Endothelial cell of umbilical vein (primary cell): ENCODE measurements around the gene FAM120B.

Source experiments
- EZH2 ChIP-seq: IDR thresholded peaks from 2 replicates; pipeline ENCODE4 v1.6.1; 2012; ENCODE audit warnings: borderline replicate concordance, low read depth, mild to moderate bottlenecking, moderate library complexity, low read length, inconsistent platforms; ENCODE audit not compliant: severe bottlenecking
- JUN ChIP-seq: IDR thresholded peaks from 2 replicates; pipeline ENCODE4 v1.6.1; 2011; ENCODE audit warnings: borderline replicate concordance, low read depth; ENCODE audit not compliant: insufficient read length, insufficient read depth
- MAX ChIP-seq: IDR thresholded peaks from 2 replicates; pipeline ENCODE4 v1.6.1; 2011; ENCODE audit not compliant: insufficient read depth, insufficient read length
- MYC ChIP-seq: IDR thresholded peaks from one replicate; pipeline ENCODE4 v1.6.1; 2011; ENCODE audit warnings: mild to moderate bottlenecking, low read depth, low read length
- POLR2A ChIP-seq: IDR thresholded peaks from 2 replicates; pipeline ENCODE4 v1.6.1; 2012; ENCODE audit warnings: low read depth, mild to moderate bottlenecking, control low read depth, low read length
- POLR2AphosphoS5 ChIP-seq: IDR thresholded peaks from 2 replicates; pipeline ENCODE4 v1.6.1; 2012; ENCODE audit warnings: low read depth, mild to moderate bottlenecking, control low read depth, low read length, moderate library complexity; ENCODE audit not compliant: insufficient read depth
- TF ChIP-seq, protein P1 (sequence below), 2 donors: IDR thresholded peaks; 1 replicate in 1 of 2; 2 replicates in 1 of 2; pipeline ENCODE4 v1.5.1; 2011; ENCODE audit warnings: low read length in 2 of 2, mild to moderate bottlenecking in 2 of 2, moderate library complexity in 2 of 2, control low read depth in 1 of 2, inconsistent platforms in 1 of 2, low read depth in 1 of 2; ENCODE audit not compliant: insufficient read depth in 1 of 2; ENCODE audit errors: extremely low read depth in 1 of 2

DNA sequence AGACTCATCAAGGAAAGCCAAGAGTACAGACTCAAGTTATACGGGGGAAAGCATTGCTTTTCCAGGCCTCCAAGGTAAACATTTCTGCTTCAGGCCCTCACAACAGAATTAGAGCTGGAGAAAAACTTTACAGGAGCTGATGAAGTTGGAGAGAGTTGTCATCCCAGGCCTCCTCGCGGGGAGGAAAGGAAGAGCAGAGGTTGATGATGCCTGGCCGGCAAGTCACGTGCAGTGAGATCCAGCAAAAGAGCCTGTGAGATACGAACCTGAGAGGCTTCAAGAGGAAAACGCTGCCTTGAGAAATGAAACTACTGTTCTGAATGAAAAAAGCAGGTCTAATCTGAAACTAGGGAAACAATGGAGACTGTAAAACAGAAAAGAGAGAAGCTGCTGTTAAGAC lies 122.9 kb downstream of the FAM120B start:
- TF ChIP-seq POLR2A (no peak), EZH2 (no peak), POLR2AphosphoS5 (no peak), JUN (no peak), MYC (no peak), MAX (peak; percentile 58)
- TF ChIP-seq, protein P1, sequence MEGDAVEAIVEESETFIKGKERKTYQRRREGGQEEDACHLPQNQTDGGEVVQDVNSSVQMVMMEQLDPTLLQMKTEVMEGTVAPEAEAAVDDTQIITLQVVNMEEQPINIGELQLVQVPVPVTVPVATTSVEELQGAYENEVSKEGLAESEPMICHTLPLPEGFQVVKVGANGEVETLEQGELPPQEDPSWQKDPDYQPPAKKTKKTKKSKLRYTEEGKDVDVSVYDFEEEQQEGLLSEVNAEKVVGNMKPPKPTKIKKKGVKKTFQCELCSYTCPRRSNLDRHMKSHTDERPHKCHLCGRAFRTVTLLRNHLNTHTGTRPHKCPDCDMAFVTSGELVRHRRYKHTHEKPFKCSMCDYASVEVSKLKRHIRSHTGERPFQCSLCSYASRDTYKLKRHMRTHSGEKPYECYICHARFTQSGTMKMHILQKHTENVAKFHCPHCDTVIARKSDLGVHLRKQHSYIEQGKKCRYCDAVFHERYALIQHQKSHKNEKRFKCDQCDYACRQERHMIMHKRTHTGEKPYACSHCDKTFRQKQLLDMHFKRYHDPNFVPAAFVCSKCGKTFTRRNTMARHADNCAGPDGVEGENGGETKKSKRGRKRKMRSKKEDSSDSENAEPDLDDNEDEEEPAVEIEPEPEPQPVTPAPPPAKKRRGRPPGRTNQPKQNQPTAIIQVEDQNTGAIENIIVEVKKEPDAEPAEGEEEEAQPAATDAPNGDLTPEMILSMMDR (IDR thresholded peaks at IDR 0.05; ENCODE audit: extremely low read depth in 1 of 2, insufficient read depth in 1 of 2, low read depth in 1 of 2, low read length in 2 of 2) = peak; percentile 8 to 38
